HepG2 (cell line): ENCODE results near the gene ABCC5. TPM values are rescaled to one million over a fixed set of nuclear protein-coding genes. Genes with fewer than 3 reads are reported as not detected.

Experiments
- ATAC-seq: fragments of 200-7000 bp; cut with Tn5 transposase; 3 replicates; pipeline ENCODE4 v1.9.1; 2020; ENCODE audit warnings: mild to moderate bottlenecking, moderate library complexity
- BruUV-seq: library from RNA; stranded (reverse); fragments of 400-500 nt; replicated peaks from 2 replicates; lab custom pipeline; 2021; lab: Mats Ljungman, UMichigan
- CTCF ChIA-PET: fragments of 300-600 bp; formaldehyde crosslinking; extraction: SDS; loops from one replicate; lab custom pipeline; 2021; ENCODE audit warnings: low total read pairs, inconsistent platforms, low intra/inter-chr PET ratio; lab: Yijun Ruan, JAX
- POLR2A ChIA-PET: fragments of 350-600 bp; sonication (Branson Sonifier 250); formaldehyde crosslinking; loops from one replicate; lab custom pipeline; 2020; ENCODE audit warnings: antibody characterized with exemption, inconsistent platforms; lab: Yijun Ruan, JAX
- DNase-seq: peaks from one replicate; pipeline ENCODE4 v3.0.0-alpha.2; 2015; ENCODE audit warnings: low spot score
- FAIRE-seq: peaks from 3 replicates; lab custom pipeline; 2011; peaks lifted over from hg19 to GRCh38; lab: Jason Lieb, UNC
- H2AFZ ChIP-seq: one replicate; pipeline ENCODE4 v1.6.1; 2011; ENCODE audit warnings: low read length, inconsistent platforms
- H3K27ac ChIP-seq: fragments of 300-600 bp; 3 replicates; pipeline ENCODE4 v1.8.0; 2011; ENCODE audit warnings: mixed run types, mild to moderate bottlenecking, mixed read lengths, low read length, inconsistent platforms; ENCODE audit not compliant: insufficient read depth; ENCODE audit errors: extremely low read length
- H3K27me3 ChIP-seq, 2 experiments: fragments of 200-600 bp in 1 of 2; 2 replicates in 1 of 2; 3 replicates in 1 of 2; pipeline versions ENCODE4 v1.6.0 to v1.8.0; 2011; ENCODE audit warnings: low read length in 2 of 2, mild to moderate bottlenecking in 2 of 2, moderate library complexity in 2 of 2, inconsistent platforms in 1 of 2; ENCODE audit not compliant: insufficient read depth in 2 of 2, control insufficient read depth in 1 of 2
- H3K36me3 ChIP-seq, 2 experiments: fragments of 200-600 bp in 1 of 2; replicated peaks in 1 of 2; 2 replicates in 1 of 2; 3 replicates in 1 of 2; pipeline versions ENCODE4 v1.5.1 to v1.8.0; 2011; ENCODE audit warnings: low read length in 2 of 2, inconsistent platforms in 1 of 2; ENCODE audit not compliant: insufficient read depth in 2 of 2, control insufficient read depth in 1 of 2
- H3K4me1 ChIP-seq: 2 replicates; pipeline ENCODE4 v1.5.1; 2012; ENCODE audit warnings: low read length, inconsistent platforms; ENCODE audit not compliant: insufficient read depth
- H3K4me2 ChIP-seq: 2 replicates; pipeline ENCODE4 v1.6.0; 2011; ENCODE audit warnings: low read depth, low read length, inconsistent platforms
- H3K4me3 ChIP-seq, 3 experiments: fragments of 200-600 bp in 1 of 3; sonication (generic), shearing (Covaris generic) in 1 of 3; replicated peaks in 1 of 3; 2 replicates each; pipeline ENCODE4 v1.5.1; 2011 to 2016; ENCODE audit warnings: low read length in 3 of 3, inconsistent platforms in 2 of 3, low read depth in 2 of 3, mild to moderate bottlenecking in 2 of 3, control low read depth in 1 of 3, mixed read lengths in 1 of 3; ENCODE audit not compliant: insufficient read depth in 1 of 3
- H3K79me2 ChIP-seq: one replicate; pipeline ENCODE4 v1.6.1; 2011; ENCODE audit warnings: low read length, inconsistent platforms; ENCODE audit not compliant: insufficient read depth
- H3K9ac ChIP-seq: 2 replicates; pipeline ENCODE4 v1.6.0; 2011; ENCODE audit warnings: mild to moderate bottlenecking, low read depth, low read length, inconsistent platforms; ENCODE audit not compliant: insufficient read depth
- H3K9me3 ChIP-seq: 2 replicates; pipeline ENCODE4 v1.5.1; 2012; ENCODE audit warnings: mild to moderate bottlenecking, low read length
- H4K20me1 ChIP-seq: 2 replicates; pipeline ENCODE4 v1.6.0; 2011; ENCODE audit warnings: inconsistent platforms, mild to moderate bottlenecking, low read length, moderate library complexity; ENCODE audit not compliant: insufficient read depth
- ASH2L ChIP-seq: fragments of 300-600, 200-600 bp; sonication (generic); IDR thresholded peaks from 2 replicates; pipeline ENCODE4 v1.7.0; 2017; ENCODE audit warnings: low read depth, mild to moderate bottlenecking, moderate library complexity, mixed read lengths, low read length; ENCODE audit not compliant: insufficient read length
- EP300 ChIP-seq, 3 experiments: sonication (generic) in 1 of 3; formaldehyde crosslinking in 1 of 3; IDR thresholded peaks; 2 replicates each; pipeline versions ENCODE4 v1.5.1 to v1.6.1; 2011 to 2020; ENCODE audit warnings: low read depth in 2 of 3, low read length in 2 of 3, borderline replicate concordance in 1 of 3, improper control_type of control experiment in 1 of 3, mild to moderate bottlenecking in 1 of 3, missing genetic modification reagents in 1 of 3, moderate library complexity in 1 of 3
- GATA4 ChIP-seq: sonication (generic); IDR thresholded peaks from 2 replicates; pipeline ENCODE4 v1.6.1; 2016; ENCODE audit warnings: antibody characterized with exemption, low read depth, borderline replicate concordance
- HCFC1 ChIP-seq: fragments of 150-350 bp; IDR thresholded peaks from 2 replicates; pipeline ENCODE4 v1.6.1; 2014; ENCODE audit warnings: low read depth, low read length
- HNF4A ChIP-seq: sonication (generic); formaldehyde crosslinking; IDR thresholded peaks from 2 replicates; pipeline ENCODE4 v1.4.0; 2020; ENCODE audit warnings: missing genetic modification reagents
- HOXA5 ChIP-seq: sonication (generic); formaldehyde crosslinking; IDR thresholded peaks from 2 replicates; pipeline ENCODE4 v1.4.0; 2020; ENCODE audit warnings: missing genetic modification reagents
- NCOR1 ChIP-seq: fragments of 200-600 bp; sonication (generic); IDR thresholded peaks from 2 replicates; pipeline ENCODE4 v1.7.0; 2017; ENCODE audit warnings: antibody characterized with exemption, low read length, borderline replicate concordance
- RXRB ChIP-seq: IDR thresholded peaks from 2 replicates; pipeline ENCODE4 v1.6.1; 2016; ENCODE audit warnings: borderline replicate concordance, missing genetic modification reagents, missing compliant biosample characterization
- SP5 ChIP-seq: IDR thresholded peaks from 2 replicates; pipeline ENCODE4 v1.6.1; 2016; ENCODE audit warnings: low read depth, borderline replicate concordance
- ZNF468 ChIP-seq: sonication (generic); formaldehyde crosslinking; IDR thresholded peaks from 2 replicates; pipeline ENCODE4 v1.8.0; 2022; ENCODE audit warnings: mild to moderate bottlenecking, moderate library complexity, missing genetic modification reagents
- WGBS: methylation state at CpG from one replicate; pipeline ENCODE4 v1.1.6; 2017; ENCODE audit warnings: low lambda C conversion rate; 5-methylcytosine and 5-hydroxymethylcytosine counted together
- in situ Hi-C: cut with HindIII; loops from 2 replicates; pipeline ENCODE4 v1.10.0; 2017; ENCODE audit warnings: low pct_unique_long_range_greater_than_20kb; ENCODE audit not compliant: extremely low pct_ligation_motif_present
- intact Hi-C: fragments of 100-400 bp; cut with micrococcal nuclease; formaldehyde crosslinking; loops from one replicate; pipeline ENCODE4 v1.10.0; 2022; ENCODE audit not compliant: unreplicated experiment
- polyA plus RNA-seq, 8 experiments: library from polyadenylated mRNA; depleted of rRNA in 3 of 8; stranded (reverse) in 7 of 8; unstranded in 1 of 8; fragments of >200 nt; fragmentation: Illumina TruSeq in 4 of 8; extraction: Trizol in 4 of 8; gene quantifications; 2 replicates each; pipeline versions ENCODE4 v1.2.1 to v1.2.3, GENCODE V29; 2011 to 2016; ENCODE audit warnings: low read depth in 4 of 8, missing spikeins in 1 of 8, mixed read lengths in 1 of 8; ENCODE audit not compliant: insufficient read depth in 1 of 8
- total RNA-seq, 5 experiments: library from RNA; depleted of rRNA; stranded (reverse); fragments of >200 nt; fragmentation: Illumina TruSeq; extraction: Trizol; gene quantifications; 2 replicates each; pipeline ENCODE4 v1.2.3, GENCODE V29; 2016; ENCODE audit warnings: low read depth in 1 of 5
- TF ChIP-seq, protein P1 (sequence below): sonication (generic); formaldehyde crosslinking; IDR thresholded peaks from 2 replicates; pipeline ENCODE4 v1.4.0; 2020; ENCODE audit warnings: missing genetic modification reagents, borderline replicate concordance
- TF ChIP-seq, protein P2 (sequence below): sonication (generic); formaldehyde crosslinking; IDR thresholded peaks from 2 replicates; pipeline ENCODE4 v1.5.1; 2020; ENCODE audit warnings: mild to moderate bottlenecking, missing genetic modification reagents, borderline replicate concordance

Gene ABCC5
- total and polyA plus RNA-seq, 2 of the 13 experiments (the other 11 are each of a cell fraction or from before 2014, with no cell fraction given): 12.5 to 12.7 TPM

- DNase-seq (peak; percentile 15), ATAC-seq (no peak), FAIRE-seq (no peak)
- BruUV-seq: no TSS peak
- WGBS: 70% methylated on average over 10 of the region's 11 CpGs
- Histone ChIP-seq H4K20me1 (no peaks in the 10 kb centered on the region), H3K9ac (peak overlapping the region; percentile 35; the same call in 1 of the 2 replicates), H3K9me3 (no peaks in the 10 kb centered on the region), H3K4me1 (peaks cover 62% of the 10 kb centered on the region), H3K4me3 (no peak overlapping the region), H3K27ac (peak overlapping the region; percentile 19), H3K4me2 (peak overlapping the region; percentile 30; the same call in 1 of the 2 replicates), H3K27me3 (no peaks in the 10 kb centered on the region), H3K79me2 (no peaks in the 10 kb centered on the region), H3K36me3 (peaks cover 10 to 13% of the 10 kb centered on the region in 2 experiments; a peak in 3 of 5 replicates), H2AFZ (no peak overlapping the region)
- TF ChIP-seq, protein P1, sequence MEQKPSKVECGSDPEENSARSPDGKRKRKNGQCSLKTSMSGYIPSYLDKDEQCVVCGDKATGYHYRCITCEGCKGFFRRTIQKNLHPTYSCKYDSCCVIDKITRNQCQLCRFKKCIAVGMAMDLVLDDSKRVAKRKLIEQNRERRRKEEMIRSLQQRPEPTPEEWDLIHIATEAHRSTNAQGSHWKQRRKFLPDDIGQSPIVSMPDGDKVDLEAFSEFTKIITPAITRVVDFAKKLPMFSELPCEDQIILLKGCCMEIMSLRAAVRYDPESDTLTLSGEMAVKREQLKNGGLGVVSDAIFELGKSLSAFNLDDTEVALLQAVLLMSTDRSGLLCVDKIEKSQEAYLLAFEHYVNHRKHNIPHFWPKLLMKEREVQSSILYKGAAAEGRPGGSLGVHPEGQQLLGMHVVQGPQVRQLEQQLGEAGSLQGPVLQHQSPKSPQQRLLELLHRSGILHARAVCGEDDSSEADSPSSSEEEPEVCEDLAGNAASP (CRISPR knock-in tag): peak; percentile 93
- TF ChIP-seq, protein P2, sequence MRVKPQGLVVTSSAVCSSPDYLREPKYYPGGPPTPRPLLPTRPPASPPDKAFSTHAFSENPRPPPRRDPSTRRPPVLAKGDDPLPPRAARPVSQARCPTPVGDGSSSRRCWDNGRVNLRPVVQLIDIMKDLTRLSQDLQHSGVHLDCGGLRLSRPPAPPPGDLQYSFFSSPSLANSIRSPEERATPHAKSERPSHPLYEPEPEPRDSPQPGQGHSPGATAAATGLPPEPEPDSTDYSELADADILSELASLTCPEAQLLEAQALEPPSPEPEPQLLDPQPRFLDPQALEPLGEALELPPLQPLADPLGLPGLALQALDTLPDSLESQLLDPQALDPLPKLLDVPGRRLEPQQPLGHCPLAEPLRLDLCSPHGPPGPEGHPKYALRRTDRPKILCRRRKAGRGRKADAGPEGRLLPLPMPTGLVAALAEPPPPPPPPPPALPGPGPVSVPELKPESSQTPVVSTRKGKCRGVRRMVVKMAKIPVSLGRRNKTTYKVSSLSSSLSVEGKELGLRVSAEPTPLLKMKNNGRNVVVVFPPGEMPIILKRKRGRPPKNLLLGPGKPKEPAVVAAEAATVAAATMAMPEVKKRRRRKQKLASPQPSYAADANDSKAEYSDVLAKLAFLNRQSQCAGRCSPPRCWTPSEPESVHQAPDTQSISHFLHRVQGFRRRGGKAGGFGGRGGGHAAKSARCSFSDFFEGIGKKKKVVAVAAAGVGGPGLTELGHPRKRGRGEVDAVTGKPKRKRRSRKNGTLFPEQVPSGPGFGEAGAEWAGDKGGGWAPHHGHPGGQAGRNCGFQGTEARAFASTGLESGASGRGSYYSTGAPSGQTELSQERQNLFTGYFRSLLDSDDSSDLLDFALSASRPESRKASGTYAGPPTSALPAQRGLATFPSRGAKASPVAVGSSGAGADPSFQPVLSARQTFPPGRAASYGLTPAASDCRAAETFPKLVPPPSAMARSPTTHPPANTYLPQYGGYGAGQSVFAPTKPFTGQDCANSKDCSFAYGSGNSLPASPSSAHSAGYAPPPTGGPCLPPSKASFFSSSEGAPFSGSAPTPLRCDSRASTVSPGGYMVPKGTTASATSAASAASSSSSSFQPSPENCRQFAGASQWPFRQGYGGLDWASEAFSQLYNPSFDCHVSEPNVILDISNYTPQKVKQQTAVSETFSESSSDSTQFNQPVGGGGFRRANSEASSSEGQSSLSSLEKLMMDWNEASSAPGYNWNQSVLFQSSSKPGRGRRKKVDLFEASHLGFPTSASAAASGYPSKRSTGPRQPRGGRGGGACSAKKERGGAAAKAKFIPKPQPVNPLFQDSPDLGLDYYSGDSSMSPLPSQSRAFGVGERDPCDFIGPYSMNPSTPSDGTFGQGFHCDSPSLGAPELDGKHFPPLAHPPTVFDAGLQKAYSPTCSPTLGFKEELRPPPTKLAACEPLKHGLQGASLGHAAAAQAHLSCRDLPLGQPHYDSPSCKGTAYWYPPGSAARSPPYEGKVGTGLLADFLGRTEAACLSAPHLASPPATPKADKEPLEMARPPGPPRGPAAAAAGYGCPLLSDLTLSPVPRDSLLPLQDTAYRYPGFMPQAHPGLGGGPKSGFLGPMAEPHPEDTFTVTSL (CRISPR knock-in tag): no peak
- peak; percentile 38; the same call in 1 of the 2 replicates for TF ChIP-seq NCOR1
- peak; percentile 29 for TF ChIP-seq ASH2L
- no peak for TF ChIP-seq GATA4
- TF ChIP-seq HOXA5 (CRISPR knock-in tag): no peak
- peak; percentile 79 for TF ChIP-seq RXRB (CRISPR knock-in tag)
- peak; percentile 50; the same call in 1 of the 2 replicates for TF ChIP-seq SP5 (CRISPR knock-in tag)
- TF ChIP-seq HNF4A (CRISPR knock-in tag): no peak
- no peak for TF ChIP-seq ZNF468 (CRISPR knock-in tag)
- TF ChIP-seq HCFC1: no peak
- TF ChIP-seq EP300 (IDR thresholded peaks at IDR 0.05; ENCODE audit: low read depth in 2 of 2, low read length in 2 of 2): no peak
- TF ChIP-seq EP300 (CRISPR knock-in tag; IDR thresholded peaks at IDR 0.05; ENCODE audit: borderline replicate concordance): no peak
- in situ Hi-C loops (no loop called here), intact Hi-C loops (no loop called here)
- ChIA-PET POLR2A (no interaction called here), CTCF (no interaction called here)
These were observed 32.6 kb downstream of the ABCC5 start for GRCh38 chr3:183984749-183985729.
